ENCODE data around the gene GPRIN3.

The GPRIN3 gene

GRCh38 chr4:89290727-89291516 lies 16.7 kb downstream of the GPRIN3 start:
- TF ChIP-seq, protein P1, sequence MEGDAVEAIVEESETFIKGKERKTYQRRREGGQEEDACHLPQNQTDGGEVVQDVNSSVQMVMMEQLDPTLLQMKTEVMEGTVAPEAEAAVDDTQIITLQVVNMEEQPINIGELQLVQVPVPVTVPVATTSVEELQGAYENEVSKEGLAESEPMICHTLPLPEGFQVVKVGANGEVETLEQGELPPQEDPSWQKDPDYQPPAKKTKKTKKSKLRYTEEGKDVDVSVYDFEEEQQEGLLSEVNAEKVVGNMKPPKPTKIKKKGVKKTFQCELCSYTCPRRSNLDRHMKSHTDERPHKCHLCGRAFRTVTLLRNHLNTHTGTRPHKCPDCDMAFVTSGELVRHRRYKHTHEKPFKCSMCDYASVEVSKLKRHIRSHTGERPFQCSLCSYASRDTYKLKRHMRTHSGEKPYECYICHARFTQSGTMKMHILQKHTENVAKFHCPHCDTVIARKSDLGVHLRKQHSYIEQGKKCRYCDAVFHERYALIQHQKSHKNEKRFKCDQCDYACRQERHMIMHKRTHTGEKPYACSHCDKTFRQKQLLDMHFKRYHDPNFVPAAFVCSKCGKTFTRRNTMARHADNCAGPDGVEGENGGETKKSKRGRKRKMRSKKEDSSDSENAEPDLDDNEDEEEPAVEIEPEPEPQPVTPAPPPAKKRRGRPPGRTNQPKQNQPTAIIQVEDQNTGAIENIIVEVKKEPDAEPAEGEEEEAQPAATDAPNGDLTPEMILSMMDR (IDR thresholded peaks at IDR 0.05; ENCODE audit: control insufficient read depth, insufficient read depth, low read depth, low read length, missing control alignments): no peak
- DNase-seq (ENCODE audit: low read depth): no peak
- H3K4me3 ChIP-seq (ENCODE audit: control insufficient read depth, low read depth, low read length): no peak overlapping the region

- no peak overlapping the region for H3K4me3 ChIP-seq (ENCODE audit: control insufficient read depth, low read depth, low read length)
- DNase-seq (ENCODE audit: low read depth): no peak
- TF ChIP-seq, protein P1 (IDR thresholded peaks at IDR 0.05; ENCODE audit: control insufficient read depth, insufficient read depth, low read depth, low read length, missing control alignments): no peak
These were observed 18.3 kb downstream of the GPRIN3 start for GRCh38 chr4:89289312-89289711.

DNA sequence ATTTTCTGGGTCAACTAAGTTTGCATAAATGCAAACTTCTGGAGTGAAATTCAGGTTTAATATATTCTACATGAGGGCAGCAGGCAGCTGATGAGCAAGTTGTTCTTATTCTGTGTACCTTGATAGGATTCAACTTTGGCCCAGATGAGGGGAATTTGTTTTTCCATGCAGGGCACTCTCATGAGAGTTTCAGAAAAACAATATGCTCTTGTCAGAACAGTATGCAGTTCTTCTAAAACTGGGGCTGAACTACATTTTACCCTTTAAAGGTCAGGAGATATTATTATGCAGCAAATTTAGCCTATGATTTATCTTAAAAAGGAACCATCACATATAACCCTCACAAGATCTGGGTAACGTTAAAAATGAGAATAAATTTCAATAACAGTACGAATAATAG lies 19.2 kb downstream of the GPRIN3 start:
- DNase-seq (ENCODE audit: low read depth): no peak
- no peak overlapping the region for H3K4me3 ChIP-seq (ENCODE audit: control insufficient read depth, low read depth, low read length)
- TF ChIP-seq, protein P1 (IDR thresholded peaks at IDR 0.05; ENCODE audit: control insufficient read depth, insufficient read depth, low read depth, low read length, missing control alignments): no peak

DNA sequence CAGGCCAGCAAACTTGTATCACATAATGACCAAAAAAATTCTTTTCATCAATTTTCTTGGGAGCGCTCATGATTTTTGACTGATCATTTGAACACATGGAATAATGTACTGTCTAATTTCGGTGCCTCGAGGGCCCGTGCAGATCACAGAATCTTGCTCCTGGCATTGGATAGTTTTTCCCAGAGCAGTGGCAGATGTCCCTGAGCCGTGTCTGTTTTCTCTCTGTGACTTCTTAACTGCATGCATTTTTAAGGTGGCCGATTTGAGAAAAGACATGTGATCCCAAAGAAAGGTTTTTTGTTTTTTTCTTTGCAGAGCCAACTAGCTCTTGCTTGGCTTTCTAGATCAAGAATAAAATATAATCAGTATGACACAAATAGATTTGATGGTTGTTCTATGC lies 19.7 kb downstream of the GPRIN3 start:
- no peak overlapping the region for H3K4me3 ChIP-seq (ENCODE audit: control insufficient read depth, low read depth, low read length)
- DNase-seq (ENCODE audit: low read depth): no peak
- TF ChIP-seq, protein P1 (IDR thresholded peaks at IDR 0.05; ENCODE audit: control insufficient read depth, insufficient read depth, low read depth, low read length, missing control alignments): no peak

DNA sequence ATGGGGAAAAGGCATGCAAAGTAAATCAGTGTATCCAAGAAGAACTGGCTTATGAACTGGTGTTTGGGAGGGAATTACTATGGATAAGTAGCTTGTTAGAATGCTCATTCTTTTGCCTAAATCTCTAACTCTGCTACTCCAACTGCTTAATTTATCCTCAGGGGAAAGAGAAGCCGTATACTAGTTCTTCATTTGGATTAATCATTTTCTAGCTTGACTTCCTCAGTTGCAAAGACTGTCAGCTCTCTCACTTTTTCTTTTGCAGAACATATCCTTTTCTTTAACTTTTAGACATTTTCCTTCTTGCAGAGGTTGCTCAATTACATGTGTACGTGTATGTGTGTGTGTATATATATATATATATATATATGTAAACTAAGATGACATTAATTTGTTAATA lies 21.9 kb downstream of the GPRIN3 start:
- no peak for DNase-seq (ENCODE audit: low read depth)
- no peak overlapping the region for H3K4me3 ChIP-seq (ENCODE audit: control insufficient read depth, low read depth, low read length)
- TF ChIP-seq, protein P1 (IDR thresholded peaks at IDR 0.05; ENCODE audit: control insufficient read depth, insufficient read depth, low read depth, low read length, missing control alignments): no peak

GRCh38 chr4:89284828-89285227 lies 22.8 kb downstream of the GPRIN3 start:
- TF ChIP-seq, protein P1 (IDR thresholded peaks at IDR 0.05; ENCODE audit: control insufficient read depth, insufficient read depth, low read depth, low read length, missing control alignments): no peak
- H3K4me3 ChIP-seq (ENCODE audit: control insufficient read depth, low read depth, low read length): no peak overlapping the region
- DNase-seq (ENCODE audit: low read depth): no peak
